Natural killer cell treated with Interleukin-12 subunit alpha and Interleukin-12 subunit beta and Interleukin-15 and Interleukin-18, amount 100 ng/mL, for 72 hours (primary cell): ENCODE data around the gene MARK4. TPM values are rescaled to one million over a fixed set of nuclear protein-coding genes. Genes with fewer than 3 reads are reported as not detected.

Source experiments
- ATAC-seq, 2 donors: fragments of 150-1000 bp; cut with Tn5 transposase in 1 of 2; sonication (Bioruptor Pico), chemical (Tn5 transposase) in 1 of 2; 2 replicates each; pipeline ENCODE4 v1.10.0; 2021
- DNase-seq: peaks from one replicate; pipeline ENCODE4 v3.0.0; 2022; ENCODE audit warnings: low spot score
- H3K27ac Mint-ChIP-seq, 2 donors: 1 replicate in 1 of 2; 2 replicates in 1 of 2; pipeline ENCODE4 v1.8.0; 2022; ENCODE audit warnings: mixed read lengths in 2 of 2, mild to moderate bottlenecking in 1 of 2, moderate library complexity in 1 of 2
- H3K27me3 Mint-ChIP-seq, 2 donors: 1 replicate in 1 of 2; 2 replicates in 1 of 2; pipeline ENCODE4 v1.8.0; 2022; ENCODE audit warnings: mixed read lengths in 2 of 2
- H3K36me3 Mint-ChIP-seq: one replicate; pipeline ENCODE4 v1.8.0; 2022; ENCODE audit warnings: mixed read lengths
- H3K4me1 Mint-ChIP-seq, 2 donors: 1 replicate in 1 of 2; 2 replicates in 1 of 2; pipeline ENCODE4 v1.8.0; 2022; ENCODE audit warnings: low read depth in 2 of 2, mixed read lengths in 2 of 2, mild to moderate bottlenecking in 1 of 2
- H3K4me3 Mint-ChIP-seq: one replicate; pipeline ENCODE4 v1.8.0; 2022; ENCODE audit warnings: mixed read lengths
- H3K9me3 Mint-ChIP-seq: 2 replicates; pipeline ENCODE4 v1.8.0; 2022; ENCODE audit warnings: mixed read lengths
- total RNA-seq, 2 donors: library from RNA; stranded (reverse); gene quantifications; one replicate each; pipeline ENCODE4 v1.2.3, GENCODE V29; 2022

The MARK4 gene
- total RNA-seq, 2 donors from 2014 or later, result 31.4 to 42.5 TPM

DNA sequence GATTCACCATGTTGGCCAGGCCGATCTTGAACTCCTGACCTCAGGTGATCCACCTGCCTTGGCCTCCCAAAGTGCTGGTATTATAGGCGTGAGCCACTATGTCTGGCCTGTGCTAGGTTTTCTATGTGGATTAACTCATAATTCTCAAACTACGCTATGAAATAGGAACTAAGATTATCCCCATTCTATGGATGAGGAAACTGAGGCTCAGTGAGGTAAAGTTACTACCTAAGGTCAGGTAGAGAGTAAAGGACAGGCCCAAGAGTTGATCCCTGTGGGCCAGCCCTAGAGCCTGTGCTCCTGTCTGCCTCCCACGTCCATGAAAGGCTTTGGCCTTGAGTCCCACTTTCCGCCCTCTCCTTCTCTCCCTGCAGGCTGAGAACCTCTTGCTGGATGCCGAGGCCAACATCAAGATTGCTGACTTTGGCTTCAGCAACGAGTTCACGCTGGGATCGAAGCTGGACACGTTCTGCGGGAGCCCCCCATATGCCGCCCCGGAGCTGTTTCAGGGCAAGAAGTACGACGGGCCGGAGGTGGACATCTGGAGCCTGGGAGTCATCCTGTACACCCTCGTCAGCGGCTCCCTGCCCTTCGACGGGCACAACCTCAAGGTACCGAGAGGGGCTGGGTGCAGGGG lies 20.1 kb downstream of the MARK4 start:
- Mint-ChIP-seq H3K36me3 (no peaks in the 10 kb centered on the region), H3K9me3 (no peaks in the 10 kb centered on the region), H3K4me1 (peaks cover 0 to 3% of the 10 kb centered on the region in 2 donors), H3K4me3 (no peak overlapping the region), H3K27ac (no peak overlapping the region), H3K27me3 (no peaks in the 10 kb centered on the region)
- no peak for ATAC-seq
- no peak for DNase-seq

DNA sequence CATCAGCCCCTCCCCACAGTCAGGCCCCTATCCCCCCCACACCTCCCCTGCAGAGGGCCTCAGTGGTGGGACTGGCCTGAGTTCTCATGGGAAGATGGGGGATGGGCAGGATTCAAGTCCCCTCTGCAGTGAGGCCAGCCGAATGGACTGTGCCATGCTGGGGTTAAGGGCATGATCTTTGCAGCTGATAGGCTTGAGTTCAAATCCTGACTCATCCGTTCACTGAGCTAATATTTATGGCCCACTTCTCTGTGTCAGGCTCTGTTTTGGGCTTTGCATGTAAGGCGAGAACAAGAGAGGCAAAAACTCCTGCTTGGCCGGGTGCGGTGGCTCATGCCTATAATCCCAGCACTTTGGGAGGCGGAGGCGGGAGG lies 20.7 kb downstream of the MARK4 start:
- H3K36me3 Mint-ChIP-seq, result no peaks in the 10 kb centered on the region
- H3K27me3 Mint-ChIP-seq, result no peaks in the 10 kb centered on the region

DNA sequence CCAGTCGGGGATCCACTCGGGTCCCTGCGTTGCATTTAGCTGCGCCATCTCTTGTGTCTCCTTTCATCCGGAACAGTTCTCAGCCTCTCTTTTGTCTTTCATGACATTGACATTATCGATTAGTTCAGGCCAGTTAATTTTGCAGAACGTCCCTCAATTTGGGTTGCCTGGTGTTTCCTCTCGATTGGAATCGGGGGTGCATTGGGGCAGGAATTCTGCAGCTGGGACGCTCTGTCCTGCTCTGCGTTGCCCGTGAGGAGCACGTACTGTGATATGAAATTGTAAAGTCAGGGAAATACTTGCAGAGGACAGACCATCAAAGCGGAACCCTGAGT lies 22.4 kb downstream of the MARK4 start:
- Mint-ChIP-seq H3K4me1 (no peaks in the 10 kb centered on the region), H3K9me3 (no peaks in the 10 kb centered on the region), H3K27ac (no peak overlapping the region), H3K4me3 (no peak overlapping the region), H3K36me3 (no peaks in the 10 kb centered on the region), H3K27me3 (no peaks in the 10 kb centered on the region)
- ATAC-seq, result no peak
- no peak for DNase-seq

More for the DNA sequence above, 20.7 kb downstream of the MARK4 start:
- H3K4me3 Mint-ChIP-seq, result no peak overlapping the region
- ATAC-seq, result no peak
- DNase-seq, result no peak
- peaks cover 0 to 3% of the 10 kb centered on the region in 2 donors for H3K4me1 Mint-ChIP-seq
- H3K27ac Mint-ChIP-seq, result no peak overlapping the region
- H3K9me3 Mint-ChIP-seq, result no peaks in the 10 kb centered on the region

GRCh38 chr19:45275370-45275971 lies 24.4 kb downstream of the MARK4 start:
- no peaks in the 10 kb centered on the region for H3K36me3 Mint-ChIP-seq
- DNase-seq, result no peak
- no peaks in the 10 kb centered on the region for H3K4me1 Mint-ChIP-seq
- H3K27me3 Mint-ChIP-seq, result no peaks in the 10 kb centered on the region
- no peak for ATAC-seq
- no peaks in the 10 kb centered on the region for H3K9me3 Mint-ChIP-seq
- H3K4me3 Mint-ChIP-seq, result no peak overlapping the region
- H3K27ac Mint-ChIP-seq, result no peak overlapping the region

DNA sequence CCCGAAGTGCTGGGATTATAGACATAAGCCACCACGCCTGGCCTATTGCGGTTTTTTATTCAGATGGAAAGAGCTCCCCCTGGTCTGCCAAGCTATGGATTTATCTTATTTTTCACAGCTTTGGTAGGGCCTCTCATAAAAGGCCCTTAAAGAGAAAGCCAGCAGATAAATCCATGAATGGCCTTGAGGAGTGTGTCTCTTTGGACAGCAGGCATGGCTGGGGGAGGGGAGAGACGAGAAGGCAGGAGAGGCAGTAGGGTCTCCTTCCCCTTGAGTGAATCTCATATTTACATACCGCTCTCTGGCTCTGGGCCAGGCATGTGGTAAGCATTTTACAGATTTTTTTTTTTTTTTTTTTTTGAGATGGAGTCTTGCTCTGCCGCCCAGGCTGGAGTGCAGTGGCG lies 25.2 kb downstream of the MARK4 start:
- Mint-ChIP-seq H3K36me3 (no peaks in the 10 kb centered on the region), H3K4me1 (no peaks in the 10 kb centered on the region), H3K27me3 (no peaks in the 10 kb centered on the region), H3K4me3 (no peak overlapping the region), H3K9me3 (no peaks in the 10 kb centered on the region), H3K27ac (no peak overlapping the region)
- DNase-seq (no peak), ATAC-seq (no peak)

DNA sequence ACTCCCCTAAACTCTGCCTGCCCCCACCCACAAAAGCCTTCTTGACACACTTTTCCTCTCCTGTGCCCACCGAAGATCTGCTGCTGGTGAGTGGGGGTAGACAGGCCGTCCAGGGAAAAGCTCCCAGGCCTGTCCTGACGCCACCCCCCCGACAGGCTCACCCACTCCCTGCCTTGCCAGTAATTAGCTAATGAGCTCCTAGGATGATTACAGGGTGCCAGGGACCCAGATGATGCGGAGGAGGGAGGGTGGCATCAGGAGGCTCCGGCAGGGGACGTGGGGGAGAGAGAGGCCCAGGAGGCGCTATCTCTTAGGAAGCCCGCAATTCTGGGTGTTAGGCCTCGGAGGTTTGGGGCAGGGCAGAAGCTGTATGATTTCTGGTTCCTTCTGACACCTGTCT lies 27.0 kb downstream of the MARK4 start:
- H3K4me3 Mint-ChIP-seq, result no peak overlapping the region

DNA sequence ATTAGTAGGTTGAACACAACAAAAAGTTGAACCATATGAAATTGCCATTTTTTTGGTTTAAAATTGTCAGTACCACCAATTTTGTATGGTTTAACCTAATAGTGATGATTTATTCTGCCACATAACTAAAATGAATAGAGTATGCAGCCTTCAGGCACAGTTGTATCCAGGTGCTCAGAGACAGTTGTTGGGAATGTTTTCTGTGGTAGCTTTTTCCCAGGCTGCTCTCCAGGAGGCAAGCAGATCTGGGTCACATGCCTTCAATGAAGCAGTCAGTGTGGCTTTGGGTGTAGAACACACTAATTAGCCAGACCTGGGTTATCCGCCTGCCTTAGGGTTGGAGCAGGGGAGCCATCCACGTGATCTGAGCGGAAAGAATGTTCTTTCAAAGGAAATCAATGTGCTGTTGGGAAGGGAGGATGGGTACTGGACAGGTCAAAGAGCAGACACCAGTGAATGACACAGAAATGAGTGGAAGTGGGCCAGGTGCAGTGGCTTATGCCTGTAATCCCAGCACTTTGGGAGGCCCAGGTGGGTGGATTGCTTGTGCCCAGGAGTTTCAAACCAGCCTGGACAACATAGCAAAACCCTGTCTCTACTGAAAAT lies 28.6 kb downstream of the MARK4 start:
- no peak for DNase-seq
- no peak for ATAC-seq
- no peak overlapping the region for H3K4me3 Mint-ChIP-seq

More for the DNA sequence above, 27.0 kb downstream of the MARK4 start:
- DNase-seq (no peak), ATAC-seq (no peak)
- no peaks in the 10 kb centered on the region for H3K4me1 Mint-ChIP-seq
- no peak overlapping the region for H3K27ac Mint-ChIP-seq
- no peaks in the 10 kb centered on the region for H3K9me3 Mint-ChIP-seq
- no peaks in the 10 kb centered on the region for H3K27me3 Mint-ChIP-seq
- H3K36me3 Mint-ChIP-seq, result no peaks in the 10 kb centered on the region

GRCh38 chr19:45280471-45280961 lies 29.4 kb downstream of the MARK4 start:
- H3K9me3 Mint-ChIP-seq, result no peaks in the 10 kb centered on the region
- ATAC-seq (no peak), DNase-seq (no peak)
- peaks cover 5% of the 10 kb centered on the region for H3K36me3 Mint-ChIP-seq
- no peak overlapping the region for H3K27ac Mint-ChIP-seq
- H3K4me3 Mint-ChIP-seq, result no peak overlapping the region
- H3K4me1 Mint-ChIP-seq, result peaks cover 0 to 4% of the 10 kb centered on the region in 2 donors
- no peaks in the 10 kb centered on the region for H3K27me3 Mint-ChIP-seq

More for the DNA sequence above, 28.6 kb downstream of the MARK4 start:
- Mint-ChIP-seq H3K27ac (no peak overlapping the region), H3K9me3 (no peaks in the 10 kb centered on the region), H3K36me3 (peaks cover 5% of the 10 kb centered on the region), H3K27me3 (no peaks in the 10 kb centered on the region), H3K4me1 (peaks cover 0 to 4% of the 10 kb centered on the region in 2 donors)

DNA sequence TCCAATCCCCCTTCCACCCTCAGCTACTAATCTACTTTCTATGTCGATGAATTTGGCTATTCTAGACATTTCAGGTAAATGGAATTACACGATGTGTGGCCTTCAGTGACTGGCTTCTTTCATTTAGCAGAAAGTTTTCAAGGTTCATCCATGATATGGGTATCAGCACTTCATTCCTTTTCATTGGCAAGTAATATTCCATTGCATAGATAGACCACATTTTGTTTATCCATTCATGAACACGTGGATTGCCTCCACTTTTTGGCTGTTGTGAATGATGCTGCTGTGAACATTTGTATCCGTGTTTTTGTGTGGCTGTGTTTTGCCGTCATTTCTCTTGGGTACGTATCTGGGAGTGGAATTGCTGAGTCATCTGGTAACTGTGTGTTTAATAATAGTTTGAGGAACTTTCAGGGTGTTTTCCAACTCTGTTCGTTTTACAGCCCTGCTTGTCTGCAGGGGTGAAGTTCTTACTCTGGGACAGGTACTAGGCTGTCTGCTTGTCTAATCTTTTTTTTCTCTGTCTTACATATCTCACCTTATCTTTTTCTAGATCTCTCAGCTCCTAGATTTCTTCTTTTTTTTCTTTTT lies 32.5 kb downstream of the MARK4 start:
- H3K9me3 Mint-ChIP-seq, result no peaks in the 10 kb centered on the region
- no peak for ATAC-seq
- peaks cover 0 to 4% of the 10 kb centered on the region in 2 donors for H3K4me1 Mint-ChIP-seq
- H3K36me3 Mint-ChIP-seq, result peaks cover 5% of the 10 kb centered on the region
- H3K27ac Mint-ChIP-seq, result no peak overlapping the region
- H3K27me3 Mint-ChIP-seq, result no peaks in the 10 kb centered on the region
- H3K4me3 Mint-ChIP-seq, result no peak overlapping the region
- no peak for DNase-seq

GRCh38 chr19:45290381-45290931 lies 39.4 kb downstream of the MARK4 start:
- Mint-ChIP-seq H3K36me3 (peaks cover 7% of the 10 kb centered on the region), H3K4me3 (no peak overlapping the region), H3K9me3 (no peaks in the 10 kb centered on the region), H3K4me1 (no peaks in the 10 kb centered on the region), H3K27ac (no peak overlapping the region), H3K27me3 (no peaks in the 10 kb centered on the region)
- DNase-seq (no peak), ATAC-seq (no peak)

GRCh38 chr19:45291834-45292233 lies 40.8 kb downstream of the MARK4 start:
- Mint-ChIP-seq H3K36me3 (peaks cover 7% of the 10 kb centered on the region), H3K9me3 (no peaks in the 10 kb centered on the region), H3K27me3 (no peaks in the 10 kb centered on the region), H3K27ac (no peak overlapping the region), H3K4me1 (no peaks in the 10 kb centered on the region), H3K4me3 (no peak overlapping the region)
- no peak for ATAC-seq
- no peak for DNase-seq

GRCh38 chr19:45293682-45294081 lies 42.6 kb downstream of the MARK4 start:
- no peaks in the 10 kb centered on the region for H3K9me3 Mint-ChIP-seq
- H3K4me1 Mint-ChIP-seq, result no peaks in the 10 kb centered on the region
- no peak overlapping the region for H3K27ac Mint-ChIP-seq
- peaks cover 7% of the 10 kb centered on the region for H3K36me3 Mint-ChIP-seq
- no peak for ATAC-seq
- H3K27me3 Mint-ChIP-seq, result no peaks in the 10 kb centered on the region
- DNase-seq, result no peak
- H3K4me3 Mint-ChIP-seq, result no peak overlapping the region

DNA sequence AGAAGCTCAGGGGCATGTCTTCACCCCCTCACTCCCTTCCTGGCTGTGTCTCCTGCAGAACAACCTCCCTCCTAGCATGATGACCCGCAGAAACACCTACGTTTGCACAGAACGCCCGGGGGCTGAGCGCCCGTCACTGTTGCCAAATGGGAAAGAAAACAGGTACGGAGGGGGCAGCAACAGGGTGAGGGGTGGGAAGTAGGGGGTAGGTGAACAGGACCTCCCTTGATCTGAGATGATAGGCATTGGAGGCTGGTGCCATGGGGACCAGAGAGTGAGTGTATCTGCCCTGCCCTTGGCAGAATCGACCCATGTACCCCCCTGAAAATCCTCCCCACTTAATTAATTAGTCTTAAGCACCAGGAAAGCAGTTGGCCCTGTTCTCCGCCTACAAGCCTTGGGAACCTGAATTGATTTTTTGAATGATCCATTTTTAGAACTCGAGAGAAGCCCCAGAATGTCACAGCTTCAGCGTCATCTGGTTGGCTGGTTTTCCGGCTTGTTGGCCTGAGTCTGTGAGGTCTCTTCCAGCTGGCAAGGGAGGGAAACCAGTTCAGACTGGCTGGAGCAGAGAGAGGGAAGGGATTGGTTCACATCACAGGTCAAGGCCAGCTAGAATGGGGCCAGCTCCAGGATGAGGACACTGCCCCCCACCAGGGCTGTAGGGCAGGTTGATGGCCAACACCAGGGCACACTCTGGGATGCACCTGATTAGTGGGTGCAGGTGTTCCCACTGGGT lies 43.4 kb downstream of the MARK4 start:
- DNase-seq (no peak), ATAC-seq (no peak)
- no peak overlapping the region for H3K27ac Mint-ChIP-seq
- no peaks in the 10 kb centered on the region for H3K4me1 Mint-ChIP-seq
- no peaks in the 10 kb centered on the region for H3K9me3 Mint-ChIP-seq
- H3K27me3 Mint-ChIP-seq, result no peaks in the 10 kb centered on the region
- H3K36me3 Mint-ChIP-seq, result peaks cover 7% of the 10 kb centered on the region
- no peak overlapping the region for H3K4me3 Mint-ChIP-seq
